ENCODE results near the gene BCHE. TPM values are rescaled to one million over a fixed set of nuclear protein-coding genes. Genes with fewer than 3 reads are reported as not detected.

BCHE gene
- 38.3 TPM for total RNA-seq

GRCh38 chr3:165837058-165837525 is at the start of gene BCHE:
BCHE (minus strand) TSS chr3:165837423; CDS start chr3:165831033, 6,390 bp downstream.
- ATAC-seq: peak; percentile 93

GRCh38 chr3:165885558-165886270 is 48.5 kb upstream of the BCHE start:
- ATAC-seq (no peak), DNase-seq (ENCODE audit: low spot score) (no peak)

More at GRCh38 chr3:165837058-165837525, at the start of gene BCHE:
- peak; percentile 54 for DNase-seq (ENCODE audit: low spot score)

GRCh38 chr3:165884518-165884917 is 47.3 kb upstream of the BCHE start:
- no peak for ATAC-seq
- no peak for DNase-seq (ENCODE audit: low spot score)

- ATAC-seq: peak; percentile 89
- no peak for DNase-seq (ENCODE audit: low spot score)
These were observed 46.7 kb upstream of the BCHE start for GRCh38 chr3:165883863-165884478.

- DNase-seq (ENCODE audit: low spot score): no peak
- no peak for ATAC-seq
These were observed 45.9 kb upstream of the BCHE start for GRCh38 chr3:165883117-165883516.

- DNase-seq (ENCODE audit: low spot score) (no peak), ATAC-seq (no peak)
These were observed 38.4 kb upstream of the BCHE start for GRCh38 chr3:165875644-165876043.

- DNase-seq (ENCODE audit: low spot score) (no peak), ATAC-seq (no peak)
These were observed 37.7 kb upstream of the BCHE start for GRCh38 chr3:165874663-165875489.

- no peak for DNase-seq (ENCODE audit: low spot score)
These were observed 30.9 kb upstream of the BCHE start for GRCh38 chr3:165868088-165868487.

GRCh38 chr3:165859061-165859460 is 21.8 kb upstream of the BCHE start:
- ATAC-seq: no peak
- no peak for DNase-seq (ENCODE audit: low spot score)

More at GRCh38 chr3:165868088-165868487, 30.9 kb upstream of the BCHE start:
- ATAC-seq: no peak

GRCh38 chr3:165855581-165855980 is 18.4 kb upstream of the BCHE start:
- ATAC-seq: no peak
- no peak for DNase-seq (ENCODE audit: low spot score)

- DNase-seq (ENCODE audit: low spot score): no peak
- peak; percentile 85 for ATAC-seq
These were observed 17.5 kb upstream of the BCHE start for GRCh38 chr3:165854696-165855095.

- ATAC-seq: no peak
- DNase-seq (ENCODE audit: low spot score): no peak
These were observed 15.5 kb upstream of the BCHE start for GRCh38 chr3:165852711-165853110.

GRCh38 chr3:165852191-165852590 is 15.0 kb upstream of the BCHE start:
- ATAC-seq (peak; percentile 18), DNase-seq (ENCODE audit: low spot score) (no peak)

- ATAC-seq (no peak), DNase-seq (ENCODE audit: low spot score) (no peak)
These were observed 8.8 kb upstream of the BCHE start for GRCh38 chr3:165846056-165846455.

GRCh38 chr3:165839296-165840076 is 2.3 kb upstream of the BCHE start:
- DNase-seq (ENCODE audit: low spot score) (no peak), ATAC-seq (no peak)

- DNase-seq (ENCODE audit: low spot score) (no peak), ATAC-seq (no peak)
These were observed 578 bp upstream of the BCHE start for GRCh38 chr3:165837801-165838200.

- no peak for DNase-seq (ENCODE audit: low spot score)
These were observed 1.8 kb downstream of the BCHE start for GRCh38 chr3:165835431-165835830.

GRCh38 chr3:165830746-165831145 is 6.5 kb downstream of the BCHE start:
- DNase-seq (ENCODE audit: low spot score) (no peak), ATAC-seq (no peak)

More at GRCh38 chr3:165835431-165835830, 1.8 kb downstream of the BCHE start:
- ATAC-seq: peak; percentile 14

- ATAC-seq: no peak
- no peak for DNase-seq (ENCODE audit: low spot score)
These were observed 9.3 kb downstream of the BCHE start for GRCh38 chr3:165827883-165828282.

GRCh38 chr3:165827233-165827632 is 10.0 kb downstream of the BCHE start:
- DNase-seq (ENCODE audit: low spot score) (no peak), ATAC-seq (no peak)

- ATAC-seq: no peak
- no peak for DNase-seq (ENCODE audit: low spot score)
These were observed 16.5 kb downstream of the BCHE start for GRCh38 chr3:165820671-165821123.

All from left lobe of liver (tissue), 2 donors.